Lower leg skin (tissue), 4 donors: ENCODE data around the gene CD1B. TPM values are rescaled to one million over a fixed set of nuclear protein-coding genes. Genes with fewer than 3 reads are reported as not detected.
"Not testable (repeated sequence)": the region's sequence is repeated elsewhere in the genome, so short reads cannot be mapped to it uniquely, and the experiment has no call there.

Experiments
- DNase-seq, 2 donors: peaks; one replicate each; pipeline ENCODE4 v3.0.0-alpha.2; 2019; ENCODE audit warnings: low spot score in 2 of 2
- H3K4me3 ChIP-seq: fragments of 200-600 bp; sonication (generic); 2 replicates; pipeline ENCODE4 v1.5.1; 2017; ENCODE audit warnings: mild to moderate bottlenecking, low read depth; ENCODE audit not compliant: poor library complexity, severe bottlenecking
- POLR2A ChIP-seq, 2 donors: fragments of 450-650 bp; IDR thresholded peaks; one replicate each; pipeline ENCODE4 v1.6.1; 2016 to 2017; ENCODE audit warnings: antibody characterized with exemption in 2 of 2, mild to moderate bottlenecking in 1 of 2, moderate library complexity in 1 of 2
- WGBS, 2 donors: methylation state at CpG; one replicate each; pipeline ENCODE4 v1.1.5; 2018; 5-methylcytosine and 5-hydroxymethylcytosine counted together
- intact Hi-C: fragments of 100-400 bp; cut with DNase I; formaldehyde crosslinking; loops from one replicate; pipeline ENCODE4 v1.15.0; 2023; ENCODE audit warnings: low total_unique reads
- total RNA-seq, 4 donors: library from RNA; depleted of rRNA; stranded (reverse); fragments of >200 nt; gene quantifications; one replicate each; pipeline ENCODE4 v1.1.0, GENCODE V29; 2016
- TF ChIP-seq, protein P1 (sequence below), 3 donors: fragments of 450-650 bp; IDR thresholded peaks; one replicate each; pipeline ENCODE4 v1.5.1; 2016; ENCODE audit warnings: antibody characterized with exemption in 3 of 3, mild to moderate bottlenecking in 3 of 3, moderate library complexity in 2 of 3

The CD1B gene
- 1 to 10 TPM in 1 of 4 donors, under 1 TPM in 1, not detected in 2; 0.38 to 1.2 TPM for total RNA-seq

GRCh38 chr1:158331481-158332150 lies at the start of gene CD1B:
Gene CD1B (minus strand): TSS chr1:158331531. CDS start chr1:158331423, 108 bp downstream.
- intact Hi-C loops: no loop called here
- 81 to 86% methylated on average over 2 of the region's 2 CpGs for WGBS, 2 donors
- no peak for DNase-seq
- H3K4me3 ChIP-seq: no peak within 1 kb of the TSS
- TF ChIP-seq, protein P1, sequence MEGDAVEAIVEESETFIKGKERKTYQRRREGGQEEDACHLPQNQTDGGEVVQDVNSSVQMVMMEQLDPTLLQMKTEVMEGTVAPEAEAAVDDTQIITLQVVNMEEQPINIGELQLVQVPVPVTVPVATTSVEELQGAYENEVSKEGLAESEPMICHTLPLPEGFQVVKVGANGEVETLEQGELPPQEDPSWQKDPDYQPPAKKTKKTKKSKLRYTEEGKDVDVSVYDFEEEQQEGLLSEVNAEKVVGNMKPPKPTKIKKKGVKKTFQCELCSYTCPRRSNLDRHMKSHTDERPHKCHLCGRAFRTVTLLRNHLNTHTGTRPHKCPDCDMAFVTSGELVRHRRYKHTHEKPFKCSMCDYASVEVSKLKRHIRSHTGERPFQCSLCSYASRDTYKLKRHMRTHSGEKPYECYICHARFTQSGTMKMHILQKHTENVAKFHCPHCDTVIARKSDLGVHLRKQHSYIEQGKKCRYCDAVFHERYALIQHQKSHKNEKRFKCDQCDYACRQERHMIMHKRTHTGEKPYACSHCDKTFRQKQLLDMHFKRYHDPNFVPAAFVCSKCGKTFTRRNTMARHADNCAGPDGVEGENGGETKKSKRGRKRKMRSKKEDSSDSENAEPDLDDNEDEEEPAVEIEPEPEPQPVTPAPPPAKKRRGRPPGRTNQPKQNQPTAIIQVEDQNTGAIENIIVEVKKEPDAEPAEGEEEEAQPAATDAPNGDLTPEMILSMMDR (IDR thresholded peaks at IDR 0.05): no peak
- TF ChIP-seq POLR2A (IDR thresholded peaks at IDR 0.05): no peak

DNA sequence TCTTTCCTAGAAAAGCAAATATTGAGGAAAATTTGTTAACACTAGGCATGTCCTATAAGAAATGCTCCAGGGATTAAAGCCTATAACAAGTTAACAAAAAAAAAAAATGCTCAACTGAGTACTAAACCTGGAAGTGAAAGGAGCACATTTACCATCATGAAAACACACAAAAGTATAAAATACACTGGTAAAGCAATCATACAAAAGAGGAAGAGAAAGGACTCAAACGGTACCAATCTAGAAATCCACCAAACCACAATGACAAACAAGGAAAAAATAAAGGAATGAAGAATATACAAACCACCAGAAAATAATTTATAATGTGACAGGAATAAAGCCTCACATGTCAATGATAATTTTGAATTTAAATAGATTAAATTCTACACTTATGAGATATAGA lies 43.5 kb upstream of the CD1B start:
- H3K4me3 ChIP-seq: no peak overlapping the region
- no peak for DNase-seq
- intact Hi-C loops: no loop called here
- 67 to 76% methylated on average over 1 of the region's 1 CpG for whole genome bisulfite sequencing, 2 donors
- no peak for TF ChIP-seq POLR2A (IDR thresholded peaks at IDR 0.05)
- TF ChIP-seq, protein P1 (IDR thresholded peaks at IDR 0.05): no peak

DNA sequence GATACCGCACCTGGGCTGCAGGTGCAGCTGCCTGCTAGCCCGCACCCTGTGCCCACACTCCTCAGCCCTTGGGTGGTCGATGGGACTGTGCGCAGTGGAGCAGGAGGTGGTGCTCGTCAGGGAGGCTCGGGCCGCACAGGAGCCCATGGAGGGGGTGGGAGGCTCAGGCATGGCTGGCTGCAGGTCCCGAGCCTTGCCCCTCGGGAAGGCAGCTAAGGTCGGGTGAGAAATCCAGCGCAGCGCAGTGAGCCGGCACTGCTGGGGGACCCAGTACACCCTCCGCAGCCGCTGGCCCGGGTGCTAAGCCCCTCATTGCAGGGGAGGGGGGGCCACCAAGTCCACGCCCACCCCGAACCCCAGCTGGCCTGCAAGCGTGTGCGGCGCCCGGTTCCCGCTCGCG lies 42.8 kb upstream of the CD1B start:
- DNase-seq, intact Hi-C loops: not testable (repeated sequence)
- 90 to 96% methylated on average over 16 to 21 of the region's 25 CpGs for WGBS, 2 donors

DNA sequence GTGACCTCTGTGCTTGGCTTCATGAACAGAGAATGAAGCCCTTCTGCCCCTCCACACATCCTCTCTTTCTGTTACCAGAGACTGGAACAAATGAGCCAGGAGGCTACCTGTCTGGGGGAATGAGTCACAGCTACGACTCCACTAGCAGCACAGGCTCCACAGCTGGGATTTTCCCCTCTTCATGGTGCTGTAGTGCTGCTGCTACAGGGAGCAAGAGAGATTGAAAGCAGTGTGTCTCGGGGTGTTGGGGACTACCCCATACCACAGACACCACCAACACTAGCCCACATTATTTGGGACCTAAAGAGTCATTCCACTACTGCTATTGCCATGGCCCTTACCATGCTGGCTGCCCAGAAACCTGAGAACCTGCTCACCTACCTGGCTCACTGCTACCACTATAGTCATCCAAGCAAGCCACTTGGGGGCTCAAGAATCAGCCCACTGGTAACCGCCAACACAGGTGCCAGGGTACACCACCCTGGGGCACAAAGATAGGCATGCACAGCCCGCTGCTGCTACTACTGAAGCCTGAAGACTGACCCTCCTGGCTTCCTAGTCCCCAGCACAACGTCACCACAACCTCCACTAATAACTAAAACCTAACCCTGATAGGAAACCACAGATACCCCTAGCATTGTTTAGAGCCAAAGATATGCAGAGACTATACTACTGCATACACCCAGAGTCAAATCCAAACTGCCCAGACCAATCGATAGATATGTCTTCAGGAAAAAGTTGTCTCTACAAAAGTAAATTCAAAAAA lies 40.0 kb upstream of the CD1B start:
- 73 to 80% methylated on average over 6 of the region's 6 CpGs for WGBS, 2 donors
- H3K4me3 ChIP-seq: no peak overlapping the region
- intact Hi-C loops: no loop called here
- DNase-seq: no peak
- no peak for TF ChIP-seq POLR2A (IDR thresholded peaks at IDR 0.05)
- TF ChIP-seq, protein P1 (IDR thresholded peaks at IDR 0.05): no peak

More for the DNA sequence above, 42.8 kb upstream of the CD1B start:
- H3K4me3 ChIP-seq: not testable (repeated sequence)

- H3K4me3 ChIP-seq: no peak overlapping the region
- TF ChIP-seq, protein P1 (IDR thresholded peaks at IDR 0.05): no peak
- no peak for TF ChIP-seq POLR2A (IDR thresholded peaks at IDR 0.05)
- intact Hi-C loops: no loop called here
- DNase-seq: no peak
Measured at GRCh38 chr1:158366783-158367182, 35.5 kb upstream of the CD1B start.

DNA sequence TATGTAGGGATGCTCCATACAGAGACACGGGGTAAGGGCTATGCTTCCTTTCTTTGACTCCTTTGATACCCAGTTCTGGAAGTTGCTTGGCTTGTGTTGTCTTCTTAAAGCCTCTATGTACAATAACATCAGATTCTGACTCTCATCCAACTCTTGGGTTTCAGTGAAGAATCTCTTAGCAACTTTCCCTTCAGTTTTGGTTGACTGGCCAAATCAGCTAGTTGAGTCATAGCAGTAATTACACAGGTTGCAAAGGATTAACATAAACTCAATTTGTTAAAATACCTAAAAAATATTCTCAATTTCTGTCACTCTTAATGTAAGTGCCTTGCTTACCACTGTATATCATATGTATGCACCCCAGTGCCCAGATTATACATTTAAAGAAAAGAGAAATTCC lies 31.6 kb upstream of the CD1B start:
- TF ChIP-seq, protein P1 (IDR thresholded peaks at IDR 0.05): no peak
- TF ChIP-seq POLR2A (IDR thresholded peaks at IDR 0.05): no peak
- no peak for DNase-seq
- H3K4me3 ChIP-seq: no peak overlapping the region
- 70 to 75% methylated on average over 1 of the region's 1 CpG for WGBS, 2 donors
- intact Hi-C loops: no loop called here
